HG03139 (cell line): ENCODE data around the gene PKDREJ.
"Not testable (repeated sequence)": the region's sequence is repeated elsewhere in the genome, so short reads cannot be mapped to it uniquely, and the experiment has no call there.

Experiments used
- ATAC-seq: cut with Tn5 transposase; IDR thresholded peaks from one replicate; pipeline ENCODE4 v1.9.1; 2021; ENCODE audit not compliant: unreplicated experiment

Gene PKDREJ

DNA sequence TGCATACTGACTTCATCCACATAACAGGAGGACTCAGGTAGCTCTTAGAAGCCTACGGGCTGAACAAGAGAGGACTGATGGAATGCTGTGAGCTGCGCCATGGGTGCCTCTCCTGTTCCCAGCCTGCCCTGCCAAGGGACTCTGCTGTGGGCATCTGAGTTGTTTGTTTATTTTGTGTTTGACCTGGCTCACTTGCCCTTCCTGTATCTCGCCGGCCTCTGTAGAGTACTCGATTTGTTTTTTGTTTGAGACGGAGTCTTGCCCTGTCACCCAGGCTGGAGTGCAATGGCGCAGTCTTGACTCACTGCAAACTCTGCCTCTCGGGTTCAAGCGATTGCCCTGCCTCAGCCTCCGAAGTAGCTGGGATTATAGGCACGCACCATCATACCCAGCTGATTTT is 6.4 kb upstream of the PKDREJ start:
- no peak for ATAC-seq

DNA sequence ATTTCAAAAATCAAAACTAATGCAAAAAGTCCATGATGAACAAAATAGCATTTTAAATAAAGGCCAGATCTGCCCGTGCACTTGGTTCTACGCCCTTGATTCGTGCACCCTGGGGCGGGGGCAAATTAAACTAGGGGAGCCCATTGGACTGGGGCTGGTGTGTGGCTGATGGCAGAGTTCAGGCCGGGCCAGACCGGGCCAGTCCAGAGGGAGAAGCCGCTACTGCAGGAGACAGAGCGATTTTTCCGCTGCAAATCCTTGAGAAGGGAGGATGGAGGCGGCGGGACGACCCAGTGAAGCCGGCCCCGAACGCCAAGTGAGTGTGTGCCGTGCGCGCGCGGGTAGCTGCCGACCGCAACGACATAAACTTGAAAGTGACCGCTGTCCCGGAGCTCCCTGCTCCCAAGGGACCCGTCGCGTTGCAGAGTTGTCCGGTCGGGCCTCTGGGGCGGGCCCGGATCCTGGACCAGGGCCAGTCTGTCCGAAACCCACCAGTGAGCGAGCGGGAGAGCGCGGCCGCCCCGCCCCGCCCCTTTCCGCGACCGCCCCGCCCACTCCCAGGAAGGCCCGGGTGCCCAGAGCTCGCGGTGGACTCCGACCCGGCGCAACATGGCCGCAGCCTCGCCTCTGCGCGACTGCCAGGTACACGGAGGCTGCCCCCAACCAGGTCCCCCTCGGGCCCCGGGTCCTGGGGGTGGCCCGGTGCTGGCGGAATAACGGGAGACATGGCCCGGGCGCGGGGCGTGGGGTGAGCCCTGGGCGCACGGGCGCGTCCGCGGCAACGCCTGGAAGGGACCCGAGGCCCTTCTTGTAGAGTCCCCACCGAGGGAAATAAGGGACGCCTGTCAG is 4.5 kb upstream of the PKDREJ start, which contains the start of gene TTC38:
TTC38 (plus strand) TSS at position 578 of the 849 bp plus-strand sequence; CDS start at position 610, 32 bp downstream.
- ATAC-seq = peak; percentile 72

DNA sequence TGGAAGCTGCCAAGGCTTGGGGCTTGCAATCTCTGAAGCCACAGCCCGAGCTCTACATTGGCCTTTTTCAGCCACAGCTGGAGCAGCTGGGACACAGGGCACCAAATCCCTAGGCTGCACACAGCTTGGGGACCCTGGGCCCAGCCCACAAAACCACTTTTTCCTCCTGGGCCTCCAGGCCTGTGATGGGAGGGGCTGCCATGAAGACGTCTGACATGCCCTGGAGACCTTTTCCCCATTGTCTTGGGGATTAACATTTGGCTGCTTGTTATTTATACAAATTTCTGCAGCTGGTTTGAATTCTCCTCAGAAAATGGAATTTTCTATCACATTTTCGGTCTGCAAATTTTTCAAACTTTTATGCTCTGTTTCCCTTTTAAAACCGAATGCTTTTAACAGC is 2.5 kb upstream of the PKDREJ start:
- ATAC-seq = not testable (repeated sequence)

DNA sequence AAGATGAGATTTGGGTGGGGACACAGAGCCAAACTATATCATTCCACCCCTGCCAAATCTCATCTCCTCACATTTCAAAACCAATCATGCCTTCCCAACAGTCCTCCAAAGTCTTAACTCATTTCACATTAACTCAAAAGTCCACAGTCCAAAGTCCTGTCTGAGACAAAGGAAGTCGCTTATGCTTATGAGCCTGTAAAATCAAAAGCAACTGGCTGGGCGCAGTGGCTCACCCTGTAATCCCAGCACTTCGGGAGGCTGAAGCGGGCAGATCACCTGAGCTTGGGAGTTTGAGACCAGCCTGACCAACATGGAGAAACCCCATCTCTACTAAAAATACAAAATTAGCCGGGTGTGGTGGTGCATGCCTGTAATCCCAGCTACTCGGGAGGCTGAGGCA is 1.4 kb upstream of the PKDREJ start:
- ATAC-seq = not testable (repeated sequence)

DNA sequence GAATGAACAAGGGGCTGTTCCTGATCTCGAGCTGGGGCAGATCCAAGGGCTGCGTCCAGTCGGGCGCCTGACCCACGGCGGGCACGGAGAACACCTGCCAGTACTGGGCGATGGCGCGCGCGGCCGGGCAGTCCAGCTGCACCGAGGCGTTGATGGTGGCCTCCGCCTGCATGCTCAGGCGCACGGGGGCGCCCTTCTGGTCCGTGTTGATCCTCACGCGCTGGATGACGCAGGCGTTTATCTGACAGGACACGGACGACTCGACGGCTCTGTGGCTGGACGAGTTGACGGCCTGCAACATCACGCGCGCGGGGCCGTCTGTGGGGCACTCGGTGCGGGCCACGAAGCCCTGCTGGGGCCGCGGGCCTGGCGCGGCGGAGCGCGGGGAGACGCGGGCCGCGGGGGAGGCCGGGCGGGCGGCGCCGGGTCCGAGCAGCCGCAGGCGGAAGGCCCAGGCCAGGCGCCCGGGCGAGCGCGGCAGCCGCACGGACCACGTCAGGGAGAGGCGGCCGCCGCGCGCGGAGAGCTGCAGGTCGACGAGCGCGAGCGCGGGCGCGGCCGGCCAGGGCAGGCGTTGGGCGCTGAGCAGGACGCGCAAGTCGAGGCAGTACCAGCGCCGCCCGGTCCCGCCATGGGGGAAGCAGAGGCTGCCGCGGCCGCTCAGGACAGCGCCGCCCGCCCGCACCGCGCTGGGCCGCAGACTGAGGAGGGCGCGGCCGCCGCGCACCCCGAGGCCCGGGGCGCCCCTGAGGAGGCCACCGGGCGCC is 511 bp downstream of the PKDREJ start:
- no peak for ATAC-seq

DNA sequence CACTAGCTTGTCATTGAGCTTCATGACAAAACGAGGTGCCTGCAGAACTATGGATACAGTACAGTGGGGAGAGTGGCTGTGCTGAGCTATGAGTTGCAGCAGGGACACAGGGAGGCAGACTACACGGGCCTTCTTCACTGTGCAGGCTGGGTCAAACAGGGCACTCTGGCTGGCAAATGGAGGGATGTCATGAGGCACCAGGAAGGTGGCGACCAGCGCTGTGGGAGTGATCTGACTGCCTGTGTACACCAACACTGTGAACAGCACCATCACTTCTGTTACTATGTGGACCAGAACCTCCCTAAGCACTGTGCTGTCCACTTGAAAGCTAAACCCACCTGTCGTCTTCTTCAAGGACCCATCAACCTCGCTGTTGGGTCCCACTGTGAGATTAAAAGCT is 3.1 kb downstream of the PKDREJ start:
- no peak for ATAC-seq

DNA sequence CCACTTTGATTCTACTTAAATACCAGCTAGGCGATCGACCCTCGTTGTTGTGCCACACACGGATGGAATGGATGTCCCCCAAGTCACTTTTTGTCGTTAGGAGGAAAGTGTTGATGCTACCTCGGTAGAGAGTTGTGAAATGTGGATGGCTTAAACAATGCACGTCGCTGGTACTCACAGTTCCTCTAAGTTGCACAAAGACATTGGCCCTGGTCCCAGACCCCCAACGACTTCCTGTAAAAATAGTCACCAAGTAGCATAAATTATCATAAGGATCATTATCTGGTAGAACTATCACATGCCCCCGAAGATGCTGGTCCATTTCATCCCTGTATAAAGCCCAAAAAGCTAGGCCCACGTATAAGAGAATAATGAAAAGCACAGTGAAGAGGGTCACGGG is 3.8 kb downstream of the PKDREJ start:
- no peak for ATAC-seq

DNA sequence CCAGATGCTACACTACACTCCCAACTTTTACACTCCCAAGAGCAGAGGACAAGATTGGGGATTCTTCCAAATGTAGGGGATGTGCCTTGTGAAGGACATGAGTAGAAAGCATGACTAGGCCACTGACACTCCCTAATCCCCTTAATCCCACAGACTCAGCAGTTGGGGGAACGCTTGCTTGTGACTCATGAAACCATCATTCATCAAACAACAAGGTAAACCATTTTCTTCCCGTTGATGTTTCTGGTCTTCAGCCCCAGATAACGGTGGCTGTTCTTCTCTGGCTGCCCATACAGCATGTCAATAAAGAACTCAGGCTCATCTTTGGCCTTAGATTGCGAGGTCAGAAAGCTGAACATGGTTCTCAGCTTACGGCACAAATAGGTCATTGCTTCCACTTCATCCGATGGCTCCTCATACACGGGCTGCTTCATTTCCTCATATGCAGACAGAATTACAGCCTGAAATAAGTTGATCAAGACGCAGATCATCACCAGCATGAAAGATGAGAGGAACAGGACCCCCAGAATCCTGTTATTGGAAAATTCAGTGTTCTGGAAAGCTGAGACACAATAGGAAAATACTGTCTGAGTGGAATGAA is 6.7 kb downstream of the PKDREJ start:
- ATAC-seq = no peak

DNA sequence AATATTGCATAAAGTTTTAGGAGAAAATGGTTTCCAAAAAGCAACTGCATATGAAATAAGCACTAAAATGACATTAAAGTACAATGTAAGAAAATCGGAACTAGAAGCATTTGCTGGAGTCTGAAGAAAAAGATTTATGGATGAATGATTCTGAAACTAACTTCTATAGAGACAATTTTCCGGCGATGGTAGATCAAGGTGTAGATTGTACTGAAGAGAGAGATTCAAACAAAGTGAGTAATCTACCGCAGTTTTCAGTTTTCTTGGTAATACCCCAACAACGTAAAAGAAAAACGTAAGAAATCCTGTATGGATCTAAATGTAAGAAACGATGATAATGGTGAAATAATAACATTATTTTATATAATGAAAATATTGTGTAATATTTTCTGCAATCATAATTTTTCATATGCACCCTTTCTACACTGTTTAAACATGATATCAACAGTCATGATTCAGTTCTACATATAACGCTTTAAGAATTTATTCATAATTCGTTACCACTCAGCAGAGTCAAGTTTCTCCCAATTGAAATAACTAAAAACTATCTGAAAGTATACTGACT is 11.2 kb downstream of the PKDREJ start:
- ATAC-seq = no peak

DNA sequence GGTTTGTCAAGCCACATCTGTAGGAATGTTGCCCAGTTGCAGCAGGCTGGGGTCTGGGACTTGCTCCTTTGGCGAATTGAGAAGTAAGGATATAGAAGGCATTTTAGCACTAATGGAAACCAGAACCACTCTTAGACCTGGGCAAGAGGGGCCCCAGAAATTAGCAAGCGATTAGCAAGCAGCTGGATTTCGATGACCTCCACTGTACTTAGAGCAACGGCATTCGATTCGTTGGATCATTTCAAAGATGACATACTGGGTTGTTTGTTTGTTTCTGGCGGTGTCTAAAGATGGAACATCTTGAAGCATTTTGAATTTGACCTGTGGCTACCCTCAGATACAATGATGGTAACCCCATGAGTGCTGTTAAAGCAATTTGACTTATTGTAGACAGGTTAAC is 11.9 kb downstream of the PKDREJ start:
- no peak for ATAC-seq

DNA sequence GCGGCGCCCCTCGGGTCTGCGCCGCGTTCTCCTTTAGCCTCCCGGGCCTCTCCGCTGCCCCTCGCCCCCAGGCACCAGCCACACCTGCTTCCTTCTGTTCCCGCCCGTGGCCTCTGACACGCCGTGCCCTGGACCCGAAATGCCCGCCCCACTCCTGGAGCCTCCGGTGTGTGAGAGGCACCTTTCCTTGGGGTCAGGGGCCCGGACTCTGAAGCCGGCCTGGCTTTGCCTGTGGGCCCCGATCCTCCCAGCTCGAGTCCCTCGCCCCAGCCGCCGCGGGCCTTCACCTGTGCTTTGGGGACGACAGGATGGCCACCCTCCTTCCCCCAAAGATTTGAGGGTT is 12.4 kb downstream of the PKDREJ start:
- no peak for ATAC-seq

DNA sequence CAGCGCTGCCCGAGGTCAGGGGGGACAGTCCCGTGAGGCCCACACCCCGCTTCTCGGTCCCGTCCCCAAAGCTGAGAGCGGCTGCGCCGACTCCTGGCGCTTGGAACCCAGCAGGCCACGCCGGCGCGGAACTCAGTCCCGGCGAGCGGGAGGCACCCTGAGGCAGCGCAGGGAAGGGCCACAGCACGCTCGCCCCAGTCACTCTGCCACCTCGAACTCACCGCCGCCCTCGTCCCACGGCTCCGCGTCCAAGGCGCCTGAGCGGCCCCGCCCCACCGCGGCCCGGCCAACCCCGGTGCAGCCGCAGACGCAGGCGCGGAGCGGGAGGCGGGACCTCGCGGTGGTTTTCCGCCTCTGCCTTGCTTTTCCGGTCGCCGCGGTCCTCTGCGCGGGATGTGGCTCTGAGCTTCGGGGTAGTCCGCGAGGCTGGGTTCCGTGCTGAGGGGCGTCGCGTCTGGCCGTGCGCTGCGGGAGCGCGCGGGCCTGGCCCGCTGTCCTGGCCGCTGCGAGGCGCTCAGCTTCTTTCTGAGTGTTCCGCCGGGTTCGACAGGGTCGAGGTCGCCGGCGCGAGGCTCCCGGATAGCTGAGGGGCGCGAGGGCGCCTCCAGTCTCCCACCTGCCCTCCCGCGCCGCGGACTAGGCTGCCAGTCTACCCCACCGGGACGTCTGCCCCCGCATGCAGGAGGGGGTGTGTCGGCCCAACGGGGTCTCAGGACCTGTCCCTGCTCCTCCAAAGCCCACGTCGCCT is 12.9 kb downstream of the PKDREJ start, which contains the start of gene CDPF1:
CDPF1 (minus strand) TSS at position 259 of the 748 bp plus-strand sequence. CDS start 2,009 bp downstream, outside the sequence.
- ATAC-seq = peak; percentile 80

DNA sequence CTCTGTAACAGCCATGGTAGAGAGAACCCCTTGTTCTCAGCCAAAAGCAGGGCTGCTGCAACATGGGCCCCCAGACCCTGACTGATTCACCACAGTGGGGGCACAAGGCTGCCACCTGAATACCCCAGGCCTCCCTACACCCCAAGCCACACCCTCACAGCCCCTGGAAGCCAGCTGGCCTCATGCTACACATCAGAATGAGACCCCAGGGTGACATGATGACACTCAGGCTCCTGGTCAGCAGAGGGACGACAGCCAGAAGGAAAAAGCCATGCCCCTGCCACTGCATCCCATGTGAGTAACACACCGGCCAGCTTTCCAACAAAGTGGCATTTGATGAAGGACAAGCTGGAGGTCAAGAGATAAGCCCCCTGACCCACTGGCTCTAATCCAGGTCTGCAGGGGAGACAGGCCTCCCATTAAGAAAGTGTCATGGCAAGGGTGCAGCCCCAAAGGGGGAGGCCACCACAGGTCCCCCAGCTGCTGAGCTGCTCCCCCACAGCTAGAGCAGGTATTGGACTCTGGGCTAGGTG is 15.6 kb downstream of the PKDREJ start:
- ATAC-seq = no peak

DNA sequence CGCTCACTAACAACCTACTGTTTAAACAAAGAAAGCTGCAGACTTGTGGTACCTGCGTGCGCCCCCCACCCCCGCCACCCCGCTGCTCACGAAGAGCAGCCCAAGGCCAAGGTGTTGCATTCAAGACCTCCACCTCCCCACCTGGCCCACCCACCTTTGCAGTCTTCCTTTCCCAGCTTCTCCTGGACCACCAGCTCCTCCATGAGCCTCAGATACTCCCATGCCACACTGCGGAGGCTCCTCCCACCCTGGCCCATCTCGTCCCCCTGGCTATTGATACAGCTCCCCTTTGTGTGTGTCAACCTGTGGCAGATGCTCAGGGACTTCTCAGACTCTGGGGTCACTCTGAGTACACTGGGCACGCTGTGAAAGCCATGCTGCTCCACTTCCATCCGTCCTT is 17.0 kb downstream of the PKDREJ start:
- no peak for ATAC-seq

DNA sequence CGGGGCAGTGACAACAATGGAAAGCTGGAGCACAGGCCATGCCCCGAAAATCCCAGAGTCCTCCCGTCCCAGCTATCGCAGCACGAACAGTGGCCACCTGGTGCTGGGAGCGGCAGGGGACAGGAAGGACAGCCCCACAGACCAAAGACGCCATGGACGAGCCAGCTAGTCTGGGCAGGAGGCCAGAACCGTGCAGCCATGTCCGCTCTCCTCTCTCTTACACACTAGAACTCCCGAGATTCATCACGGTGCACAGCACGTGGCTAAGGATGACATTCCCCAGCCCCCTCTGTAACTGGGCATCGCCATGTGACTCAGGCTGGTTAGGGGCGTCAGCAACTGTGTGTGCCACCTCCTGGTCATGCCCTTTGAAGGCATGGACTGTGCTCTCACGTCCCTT is 17.6 kb downstream of the PKDREJ start:
- ATAC-seq = no peak

DNA sequence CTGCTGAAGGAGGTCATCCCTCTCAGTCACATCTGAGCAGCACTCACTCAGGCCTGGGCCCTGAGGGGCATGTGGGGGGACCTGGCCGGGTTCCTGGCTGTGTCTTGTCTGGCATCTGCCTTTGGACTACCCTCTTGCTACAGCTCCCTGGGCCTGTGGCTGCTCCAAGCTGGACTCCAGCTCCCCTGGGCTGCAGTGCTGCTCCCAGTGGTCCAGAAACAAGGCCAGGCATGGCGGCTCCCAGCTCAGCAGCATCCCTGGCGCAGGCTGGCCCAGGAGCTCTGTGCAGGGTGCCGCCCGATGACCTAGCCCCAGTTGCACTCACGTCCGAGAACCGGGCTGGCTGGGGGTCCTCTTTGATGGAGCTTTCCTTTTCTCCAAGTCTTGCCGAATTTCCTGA is 18.4 kb downstream of the PKDREJ start:
- ATAC-seq = no peak

DNA sequence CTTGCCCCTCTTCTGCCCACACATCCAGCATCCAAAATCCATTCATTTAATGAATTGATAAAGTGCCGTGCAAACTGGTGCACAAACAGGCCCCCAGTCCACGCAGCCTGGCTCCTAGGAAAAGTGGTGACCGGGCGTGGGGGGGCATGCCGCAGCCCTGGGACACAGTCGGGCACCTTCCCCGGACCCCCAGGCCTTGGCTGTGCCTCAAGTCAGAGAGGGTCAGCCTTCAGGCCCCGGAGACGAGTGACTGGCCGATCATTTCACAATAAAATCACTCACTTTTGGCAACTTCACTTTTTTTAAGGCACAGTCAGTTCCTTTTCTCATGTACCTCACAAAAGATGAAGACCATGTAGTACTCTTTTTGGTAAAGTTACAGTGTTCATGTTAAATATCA is 21.1 kb downstream of the PKDREJ start:
- no peak for ATAC-seq

DNA sequence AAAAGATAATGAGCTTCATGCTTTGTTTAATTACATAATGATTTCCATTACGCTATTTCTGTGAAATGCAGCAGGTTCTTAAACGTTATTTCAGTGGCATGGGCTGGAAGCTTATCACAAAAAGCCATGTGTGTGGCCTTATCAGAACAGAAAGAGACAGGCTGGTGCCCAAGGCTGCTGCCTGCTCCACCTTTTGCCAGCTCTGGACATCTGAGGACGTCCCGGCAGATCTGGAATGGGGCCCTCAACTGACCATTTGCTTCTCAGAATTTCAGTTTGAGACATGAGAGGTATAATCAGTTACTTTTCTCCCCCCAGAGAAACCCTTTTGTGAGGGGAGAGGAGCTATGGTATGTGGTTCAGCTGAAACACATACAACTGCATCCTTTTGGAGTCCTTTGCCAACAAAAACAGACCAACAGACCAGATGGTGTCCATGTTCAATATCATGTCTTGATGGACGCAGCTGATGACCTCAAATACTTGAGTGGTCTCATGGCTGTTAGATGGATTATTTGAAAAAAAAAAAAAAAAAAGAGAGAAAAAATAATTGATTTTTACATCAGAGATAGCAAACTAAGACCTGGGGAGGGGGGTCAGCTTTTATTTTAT is 21.6 kb downstream of the PKDREJ start:
- ATAC-seq = no peak

DNA sequence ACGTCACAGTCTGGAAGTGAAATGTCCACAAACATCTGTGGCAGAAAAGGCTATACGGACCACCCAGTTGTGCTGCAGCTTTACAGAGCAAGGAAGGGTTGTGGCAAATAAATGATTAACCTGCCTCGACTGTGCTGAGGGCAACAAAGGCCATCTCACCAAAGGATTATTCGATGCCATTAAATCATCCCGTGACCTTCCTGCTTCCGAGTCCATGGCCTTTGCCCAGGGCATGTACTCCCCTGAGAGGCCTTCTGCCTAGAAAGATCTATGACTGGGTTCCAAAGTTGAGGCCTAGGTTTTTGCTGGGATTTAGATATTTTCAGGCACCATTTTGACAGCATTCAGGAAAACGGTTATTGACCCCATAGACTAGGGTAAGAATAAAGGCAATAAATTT is 22.2 kb downstream of the PKDREJ start:
- ATAC-seq = no peak

DNA sequence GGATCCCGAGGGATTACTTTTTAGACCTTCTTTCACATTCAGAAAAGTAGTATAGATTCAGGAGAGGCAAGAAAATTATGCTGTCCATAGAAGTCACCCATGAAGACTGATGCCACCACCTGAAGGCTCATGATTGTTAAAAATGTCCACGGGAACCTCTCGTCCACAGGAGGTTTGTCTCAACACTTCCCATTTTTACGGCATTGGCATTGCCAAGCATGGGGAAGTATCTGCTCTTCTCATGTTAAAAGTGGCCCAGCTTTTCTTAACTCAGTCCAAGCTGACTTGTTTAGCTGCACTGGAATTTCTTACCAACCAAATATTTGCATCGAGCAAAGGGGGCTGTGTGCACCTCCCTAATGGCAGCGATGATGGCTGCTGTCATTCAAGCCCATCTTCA is 22.6 kb downstream of the PKDREJ start:
- no peak for ATAC-seq
